ENCODE measurements around the gene CBX3. TPM values are rescaled to one million over a fixed set of nuclear protein-coding genes. Genes with fewer than 3 reads are reported as not detected.
A peak's percentile ranks its signal among the peaks of the same experiment; 100 is the strongest.
"Not testable (repeated sequence)": the region's sequence is repeated elsewhere in the genome, so short reads cannot be mapped to it uniquely, and the experiment has no call there.

CBX3 gene
- total and polyA plus RNA-seq, 2 experiments from 2014 or later, result 236 to 249 TPM

DNA sequence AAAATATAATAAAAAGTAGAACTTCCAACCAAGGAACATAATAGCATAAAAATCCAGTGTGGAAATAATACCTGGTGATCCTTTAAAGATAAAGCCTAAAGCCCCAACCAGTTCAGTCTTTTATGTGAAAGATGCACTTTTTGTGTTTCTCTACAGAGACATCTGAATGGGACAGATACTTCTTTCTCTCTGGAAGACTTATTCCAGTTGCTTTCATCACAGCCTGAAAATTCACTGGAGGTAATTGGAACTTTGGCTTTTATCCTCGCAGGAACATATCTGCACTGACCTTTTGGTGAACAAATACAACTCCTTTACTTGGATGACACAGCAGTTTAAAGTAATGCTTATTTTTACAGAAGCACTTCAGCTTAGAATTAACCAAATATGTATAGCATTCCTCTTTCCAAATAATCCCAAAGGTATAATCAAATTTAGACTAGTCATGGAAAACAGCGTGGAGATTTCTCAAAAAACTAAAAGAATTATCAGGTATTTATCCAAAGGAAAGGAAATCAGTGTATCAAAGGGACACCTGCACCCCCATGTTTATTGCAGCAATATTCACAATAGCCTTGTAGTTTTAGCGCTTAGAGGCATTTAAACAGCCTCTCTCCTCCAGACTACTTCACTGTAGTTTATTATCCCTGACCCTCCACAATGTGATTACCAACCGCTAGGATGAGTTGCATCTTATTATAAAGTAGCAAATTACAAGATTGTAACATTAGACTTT is 17.8 kb upstream of the CBX3 start:
- Histone ChIP-seq H3F3A (replicated peaks; ENCODE audit: low read depth) (peaks cover 51% of the 10 kb centered on the region), H3K4me3 (no peak overlapping the region), H3K9me2 (ENCODE audit: insufficient read depth) (no peaks in the 10 kb centered on the region), H3K79me2 (replicated peaks; ENCODE audit: insufficient read depth) (peaks cover 5% of the 10 kb centered on the region; the same call in 1 of the 2 replicates), H3K27me3 (ENCODE audit: insufficient read depth) (no peaks in the 10 kb centered on the region), H3K36me3 (ENCODE audit: insufficient read depth) (0 out of 2 replicates have a peak, but pooled peaks cover under 1% of the 10 kb centered on the region), H3K27ac (ENCODE audit: low read depth) (peak overlapping the region; percentile 68), H4K20me1 (replicated peaks; ENCODE audit: insufficient read depth) (no peaks in the 10 kb centered on the region; the same call in 1 of the 2 replicates), H2AFZ (no peak overlapping the region), H3K4me1 (ENCODE audit: insufficient read depth) (peaks cover 4% of the 10 kb centered on the region; the same call in 1 of the 2 replicates), H3K4me2 (no peak overlapping the region)
- DNase-seq (ENCODE audit: low spot score) (no peak), ATAC-seq (no peak)
- peak overlapping the region; percentile 92 for H3K27ac Mint-ChIP-seq
- H3K27me3 Mint-ChIP-seq (ENCODE audit: insufficient read depth, low read depth, poor library complexity), result peaks cover 58% of the 10 kb centered on the region
- peaks cover 52% of the 10 kb centered on the region for H3K4me1 Mint-ChIP-seq
- TF ChIP-seq POLR2AphosphoS5 (IDR thresholded peaks at IDR 0.05; ENCODE audit: low read depth), result peak; percentile 10; the same call in 1 of the 2 replicates
- TF ChIP-seq, protein P1, sequence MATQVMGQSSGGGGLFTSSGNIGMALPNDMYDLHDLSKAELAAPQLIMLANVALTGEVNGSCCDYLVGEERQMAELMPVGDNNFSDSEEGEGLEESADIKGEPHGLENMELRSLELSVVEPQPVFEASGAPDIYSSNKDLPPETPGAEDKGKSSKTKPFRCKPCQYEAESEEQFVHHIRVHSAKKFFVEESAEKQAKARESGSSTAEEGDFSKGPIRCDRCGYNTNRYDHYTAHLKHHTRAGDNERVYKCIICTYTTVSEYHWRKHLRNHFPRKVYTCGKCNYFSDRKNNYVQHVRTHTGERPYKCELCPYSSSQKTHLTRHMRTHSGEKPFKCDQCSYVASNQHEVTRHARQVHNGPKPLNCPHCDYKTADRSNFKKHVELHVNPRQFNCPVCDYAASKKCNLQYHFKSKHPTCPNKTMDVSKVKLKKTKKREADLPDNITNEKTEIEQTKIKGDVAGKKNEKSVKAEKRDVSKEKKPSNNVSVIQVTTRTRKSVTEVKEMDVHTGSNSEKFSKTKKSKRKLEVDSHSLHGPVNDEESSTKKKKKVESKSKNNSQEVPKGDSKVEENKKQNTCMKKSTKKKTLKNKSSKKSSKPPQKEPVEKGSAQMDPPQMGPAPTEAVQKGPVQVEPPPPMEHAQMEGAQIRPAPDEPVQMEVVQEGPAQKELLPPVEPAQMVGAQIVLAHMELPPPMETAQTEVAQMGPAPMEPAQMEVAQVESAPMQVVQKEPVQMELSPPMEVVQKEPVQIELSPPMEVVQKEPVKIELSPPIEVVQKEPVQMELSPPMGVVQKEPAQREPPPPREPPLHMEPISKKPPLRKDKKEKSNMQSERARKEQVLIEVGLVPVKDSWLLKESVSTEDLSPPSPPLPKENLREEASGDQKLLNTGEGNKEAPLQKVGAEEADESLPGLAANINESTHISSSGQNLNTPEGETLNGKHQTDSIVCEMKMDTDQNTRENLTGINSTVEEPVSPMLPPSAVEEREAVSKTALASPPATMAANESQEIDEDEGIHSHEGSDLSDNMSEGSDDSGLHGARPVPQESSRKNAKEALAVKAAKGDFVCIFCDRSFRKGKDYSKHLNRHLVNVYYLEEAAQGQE (IDR thresholded peaks at IDR 0.05; ENCODE audit: unreplicated experiment), result no peak
- no peak overlapping the region for H3K4me3 Mint-ChIP-seq
- H3K9me3 Mint-ChIP-seq, result peaks cover 3% of the 10 kb centered on the region; the same call in 2 of the 3 replicates
- H3K36me3 Mint-ChIP-seq (ENCODE audit: low read depth), result peaks cover 80% of the 10 kb centered on the region

DNA sequence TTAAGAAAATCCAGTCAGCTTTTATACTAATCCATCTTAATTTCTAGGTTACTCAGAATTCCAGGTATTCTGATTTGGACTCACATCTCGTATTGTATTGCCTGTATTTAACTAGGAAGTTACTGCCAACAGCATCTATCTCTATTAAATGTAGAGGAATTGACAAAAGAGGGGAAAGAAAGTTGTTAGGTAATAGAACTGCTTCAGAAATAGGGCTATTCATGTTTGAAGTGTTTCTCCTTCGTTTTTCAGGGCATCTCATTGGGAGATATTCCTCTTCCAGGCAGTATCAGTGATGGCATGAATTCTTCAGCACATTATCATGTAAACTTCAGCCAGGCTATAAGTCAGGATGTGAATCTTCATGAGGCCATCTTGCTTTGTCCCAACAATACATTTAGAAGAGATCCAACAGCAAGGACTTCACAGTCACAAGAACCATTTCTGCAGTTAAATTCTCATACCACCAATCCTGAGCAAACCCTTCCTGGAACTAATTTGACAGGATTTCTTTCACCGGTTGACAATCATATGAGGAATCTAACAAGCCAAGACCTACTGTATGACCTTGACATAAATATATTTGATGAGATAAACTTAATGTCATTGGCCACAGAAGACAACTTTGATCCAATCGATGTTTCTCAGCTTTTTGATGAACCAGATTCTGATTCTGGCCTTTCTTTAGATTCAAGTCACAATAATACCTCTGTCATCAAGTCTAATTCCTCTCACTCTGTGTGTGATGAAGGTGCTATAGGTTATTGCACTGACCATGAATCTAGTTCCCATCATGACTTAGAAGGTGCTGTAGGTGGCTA is 17.1 kb upstream of the CBX3 start:
- not testable (repeated sequence) for H3K27me3 ChIP-seq (ENCODE audit: insufficient read depth); H4K20me1 ChIP-seq (replicated peaks; ENCODE audit: insufficient read depth); H3K9me2 ChIP-seq (ENCODE audit: insufficient read depth); H3K36me3 ChIP-seq (ENCODE audit: insufficient read depth); H3K4me2 ChIP-seq; H2AFZ ChIP-seq; H3K79me2 ChIP-seq (replicated peaks; ENCODE audit: insufficient read depth); H3K4me3 Mint-ChIP-seq; H3K4me3 ChIP-seq; DNase-seq (ENCODE audit: low spot score); ATAC-seq; H3K9me3 Mint-ChIP-seq; H3K4me1 ChIP-seq (ENCODE audit: insufficient read depth)
- Mint-ChIP-seq H3K27me3 (ENCODE audit: insufficient read depth, low read depth, poor library complexity) (peaks cover 59% of the 10 kb centered on the region), H3K27ac (peak overlapping the region; percentile 92), H3K4me1 (peaks cover 58% of the 10 kb centered on the region), H3K36me3 (ENCODE audit: low read depth) (peaks cover 81% of the 10 kb centered on the region)
- H3F3A ChIP-seq (replicated peaks; ENCODE audit: low read depth), result peaks cover 59% of the 10 kb centered on the region
- TF ChIP-seq POLR2AphosphoS5 (IDR thresholded peaks at IDR 0.05; ENCODE audit: low read depth), result peak; percentile 42; the same call in 1 of the 2 replicates
- H3K27ac ChIP-seq (ENCODE audit: low read depth), result peak overlapping the region; percentile 68

Data from GM23338 (cell line).